B cell (primary cell): Measurements from ENCODE around the gene TOX2. TPM values are rescaled to one million over a fixed set of nuclear protein-coding genes. Genes with fewer than 3 reads are reported as not detected.

Experiments used
- ATAC-seq: fragments of 200-7000 bp; cut with Tn5 transposase; one replicate; pipeline ENCODE4 v1.10.0; 2021; ENCODE audit warnings: low read depth, mild to moderate bottlenecking, moderate number of reproducible peaks, moderate library complexity
- CTCF ChIA-PET: fragments of 350-600 bp; sonication (Branson Sonifier 250); formaldehyde crosslinking; loops from one replicate; lab custom pipeline; 2021; ENCODE audit warnings: antibody characterized with exemption, inconsistent platforms; lab: Charles Lee
- POLR2A ChIA-PET: fragments of 350-600 bp; sonication (Branson Sonifier 250); formaldehyde crosslinking; loops from one replicate; lab custom pipeline; 2021; ENCODE audit warnings: antibody characterized with exemption; lab: Charles Lee
- DNase-seq: peaks from one replicate; pipeline ENCODE4 v3.0.0; 2013
- H2AFZ ChIP-seq: 2 replicates; pipeline ENCODE4 v1.6.1; 2012; ENCODE audit warnings: mild to moderate bottlenecking, low read depth, low read length; ENCODE audit not compliant: insufficient read depth, poor library complexity, severe bottlenecking
- H3K27ac ChIP-seq, 2 donors: 1 replicate in 1 of 2; 2 replicates in 1 of 2; pipeline ENCODE4 v1.5.1; 2012 to 2013; ENCODE audit warnings: low read length in 2 of 2, mild to moderate bottlenecking in 2 of 2, moderate library complexity in 1 of 2
- H3K27me3 ChIP-seq, 4 experiments: fragments of 200-600 bp in 1 of 4; sonication (generic) in 1 of 4; replicated peaks in 1 of 4; 1 replicate in 2 of 4; 2 replicates in 2 of 4; pipeline versions ENCODE4 v1.6.1 to v1.7.0; 2013 to 2016; ENCODE audit warnings: low read length in 3 of 4, mild to moderate bottlenecking in 2 of 4, mixed read lengths in 1 of 4, moderate library complexity in 1 of 4; ENCODE audit not compliant: insufficient read depth in 4 of 4, control insufficient read depth in 3 of 4; ENCODE audit errors: control extremely low read depth in 1 of 4
- H3K36me3 ChIP-seq, 2 experiments: replicated peaks in 1 of 2; 1 replicate in 1 of 2; 2 replicates in 1 of 2; pipeline versions ENCODE4 v1.6.1 to v1.7.1; 2013; ENCODE audit warnings: low read length in 1 of 2; ENCODE audit not compliant: insufficient read depth in 2 of 2, control insufficient read depth in 1 of 2; ENCODE audit errors: control extremely low read depth in 1 of 2, extremely low read depth in 1 of 2
- H3K4me1 ChIP-seq, 2 donors: fragments of 200-600 bp in 1 of 2; sonication (generic) in 1 of 2; 1 replicate in 1 of 2; 2 replicates in 1 of 2; pipeline versions ENCODE4 v1.5.1 to v1.6.1; 2013 to 2017; ENCODE audit warnings: low read length in 2 of 2; ENCODE audit not compliant: control insufficient read depth in 2 of 2, insufficient read depth in 2 of 2
- H3K4me2 ChIP-seq: replicated peaks from 2 replicates; pipeline ENCODE3; 2012; ENCODE audit warnings: mild to moderate bottlenecking, low read depth, low read length; ENCODE audit not compliant: poor library complexity, severe bottlenecking
- H3K4me3 ChIP-seq, 5 experiments: fragments of 200-600 bp in 1 of 5; sonication (generic) in 1 of 5; 1 replicate in 3 of 5; 2 replicates in 2 of 5; pipeline versions ENCODE4 v1.5.1 to v1.7.0; 2011 to 2016; ENCODE audit warnings: low read length in 4 of 5, mild to moderate bottlenecking in 4 of 5, low read depth in 2 of 5, control low read depth in 1 of 5, moderate library complexity in 1 of 5; ENCODE audit not compliant: insufficient read depth in 1 of 5; ENCODE audit errors: control extremely low read depth in 1 of 5, extremely low read depth in 1 of 5
- H3K79me2 ChIP-seq: fragments of 200-600 bp; sonication (generic); one replicate; pipeline ENCODE4 v1.6.0; 2016; ENCODE audit warnings: low read length; ENCODE audit not compliant: control insufficient read depth, insufficient read depth
- H3K9ac ChIP-seq: fragments of 200-600 bp; sonication (generic); 2 replicates; pipeline ENCODE4 v1.6.1; 2017; ENCODE audit warnings: mild to moderate bottlenecking, low read length, moderate library complexity
- H3K9me3 ChIP-seq, 3 donors: one replicate each; pipeline versions ENCODE4 v1.6.1 to v1.7.1; 2013; ENCODE audit warnings: low read length in 2 of 3; ENCODE audit not compliant: control insufficient read depth in 2 of 3, insufficient read depth in 1 of 3; ENCODE audit errors: control extremely low read depth in 1 of 3
- H4K20me1 ChIP-seq: 2 replicates; pipeline ENCODE4 v1.6.0; 2012; ENCODE audit warnings: mild to moderate bottlenecking, low read length; ENCODE audit not compliant: insufficient read depth, control insufficient read depth, poor library complexity, severe bottlenecking
- H3K27ac Mint-ChIP-seq: one replicate; pipeline ENCODE4 v1.8.0; 2021; ENCODE audit warnings: mixed read lengths
- H3K27me3 Mint-ChIP-seq: one replicate; pipeline ENCODE4 v1.8.0; 2021; ENCODE audit warnings: mixed read lengths
- H3K4me1 Mint-ChIP-seq: one replicate; pipeline ENCODE4 v1.8.0; 2021; ENCODE audit warnings: mixed read lengths
- H3K4me3 Mint-ChIP-seq: one replicate; pipeline ENCODE4 v1.8.0; 2021; ENCODE audit warnings: mixed read lengths
- H3K9me3 Mint-ChIP-seq: one replicate; pipeline ENCODE4 v1.8.0; 2022; ENCODE audit warnings: mixed read lengths; ENCODE audit not compliant: insufficient read depth
- CTCF ChIP-seq: fragments of 200-600 bp; IDR thresholded peaks from one replicate; pipeline ENCODE4 v1.8.0; 2022; ENCODE audit warnings: antibody characterized with exemption, mild to moderate bottlenecking
- EZH2 ChIP-seq: IDR thresholded peaks from 2 replicates; pipeline ENCODE4 v1.6.1; 2012; ENCODE audit warnings: borderline replicate concordance, low read depth, mild to moderate bottlenecking, moderate library complexity, low read length; ENCODE audit not compliant: insufficient read depth, poor library complexity, severe bottlenecking
- WGBS: methylation state at CpG from one replicate; pipeline ENCODE4 v1.1.5; 2013; ENCODE audit warnings: missing lambda C conversion rate; ENCODE audit not compliant: insufficient coverage; 5-methylcytosine and 5-hydroxymethylcytosine counted together
- intact Hi-C: fragments of 100-400 bp; cut with micrococcal nuclease; formaldehyde crosslinking; loops from one replicate; pipeline ENCODE4 v1.10.0; 2022
- polyA plus RNA-seq: library from polyadenylated mRNA; depleted of rRNA; stranded (reverse); fragments of >200 nt; gene quantifications from 2 replicates; pipeline ENCODE4 v1.2.3, GENCODE V29; 2012
- total RNA-seq, 2 donors: library from RNA; stranded (reverse); fragments of 120-200 nt in 1 of 2; gene quantifications; 1 replicate in 1 of 2; 2 replicates in 1 of 2; pipeline versions ENCODE4 v1.2.3 to v1.2.4, GENCODE V29; 2013 to 2022

TOX2 gene
- total and polyA plus RNA-seq, 2 donors (not counting 1 experiment from before 2014, with no cell fraction given) = 1.2 to 4.1 TPM

DNA sequence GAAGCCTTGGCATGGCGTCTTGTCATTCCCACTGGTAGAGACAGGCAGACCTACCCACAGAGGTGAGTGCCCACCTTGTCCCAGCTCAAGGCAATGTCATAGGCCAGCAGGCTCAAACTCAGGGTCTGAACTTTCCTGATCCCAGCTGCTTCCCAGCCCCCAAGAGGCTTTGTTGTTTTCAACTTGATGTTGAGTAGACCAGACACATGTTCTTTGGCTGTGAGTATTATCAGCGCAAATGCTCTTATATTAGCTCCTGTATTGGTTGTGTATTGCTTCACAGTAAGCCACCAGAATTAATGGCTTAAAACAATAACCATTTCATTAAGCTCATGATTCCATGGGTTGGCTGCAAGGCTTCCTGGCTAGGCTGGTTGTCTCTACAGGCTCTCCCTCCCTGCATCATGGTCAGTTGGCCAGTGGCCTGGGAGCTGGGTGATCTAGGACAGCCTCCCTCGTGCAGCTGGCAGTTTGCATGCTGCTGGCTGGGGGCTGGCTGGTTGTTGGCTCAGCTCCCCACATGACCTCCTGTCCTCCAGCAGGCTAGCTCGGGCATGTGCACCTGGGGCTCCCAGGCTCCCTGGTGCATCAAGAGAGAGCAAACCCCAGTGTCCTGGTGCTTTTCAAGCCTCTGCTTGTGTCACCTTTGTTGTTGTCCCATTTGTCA, 21.6 kb downstream of the TOX2 start:
- H4K20me1 ChIP-seq = no peaks in the 10 kb centered on the region
- peaks cover 5% of the 10 kb centered on the region for H3K4me1 Mint-ChIP-seq
- H3K36me3 ChIP-seq = no peaks in the 10 kb centered on the region
- H3K4me3 Mint-ChIP-seq = no peak overlapping the region
- H3K27ac Mint-ChIP-seq = no peak overlapping the region
- H3K4me3 ChIP-seq = no peak overlapping the region
- TF ChIP-seq EZH2 = no peak
- no peak for TF ChIP-seq CTCF
- ChIA-PET POLR2A (interaction anchor here (0.7 kb wide), 1 partner anchor 10 kb away, joined by 4 read pairs; no protein-coding TSS in a partner anchor), CTCF (interaction anchor here (0.6 kb wide), 1 partner anchor 537 kb away, joined by 3 read pairs; no protein-coding TSS in a partner anchor)
- H3K27me3 Mint-ChIP-seq = peaks cover 11% of the 10 kb centered on the region
- no peak overlapping the region for H2AFZ ChIP-seq
- H3K9me3 Mint-ChIP-seq = peaks cover 2% of the 10 kb centered on the region
- intact Hi-C loops = no loop called here
- DNase-seq (no peak), ATAC-seq (no peak)
- WGBS = 86% methylated on average over 2 of the region's 4 CpGs
- H3K4me1 ChIP-seq = peaks cover 0 to 2% of the 10 kb centered on the region in 2 donors
- H3K79me2 ChIP-seq = no peaks in the 10 kb centered on the region
- H3K4me2 ChIP-seq = no peak overlapping the region
- H3K9ac ChIP-seq = no peak overlapping the region
- H3K9me3 ChIP-seq = peaks cover 0 to 9% (median 0%) of the 10 kb centered on the region in 3 donors
- H3K27ac ChIP-seq = no peak overlapping the region
- H3K27me3 ChIP-seq = peaks cover 0 to 2% (median 0%) of the 10 kb centered on the region in 4 experiments

DNA sequence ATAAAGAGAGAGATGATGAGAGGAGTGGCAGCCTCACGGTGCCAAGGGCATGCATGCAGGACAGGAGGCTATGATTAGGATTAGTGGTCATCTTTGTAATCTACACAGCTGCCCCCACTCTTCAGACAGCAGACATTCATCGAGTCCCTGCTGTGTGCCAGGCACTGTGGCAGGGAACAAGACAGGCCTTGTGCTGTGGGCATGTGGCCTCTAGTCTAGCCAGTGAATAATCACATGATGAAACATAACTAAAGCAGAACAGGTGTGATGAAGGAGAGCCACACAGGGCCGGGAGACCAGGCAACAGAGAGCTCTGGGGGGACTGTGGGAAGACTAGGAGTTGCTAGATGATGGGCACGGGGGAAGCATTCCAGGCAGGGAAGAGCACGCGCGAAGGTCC, 22.2 kb downstream of the TOX2 start:
- intact Hi-C loops = no loop called here
- H3K4me3 ChIP-seq = no peak overlapping the region
- WGBS = 94% methylated on average over 5 of the region's 7 CpGs
- H3K9ac ChIP-seq = no peak overlapping the region
- H3K9me3 ChIP-seq = peaks cover 0 to 5% (median 0%) of the 10 kb centered on the region in 3 donors
- ChIA-PET CTCF (no interaction called here), POLR2A (no interaction called here)
- no peak overlapping the region for H3K4me3 Mint-ChIP-seq
- no peaks in the 10 kb centered on the region for H3K79me2 ChIP-seq
- no peak for TF ChIP-seq CTCF
- no peak for TF ChIP-seq EZH2
- H3K27me3 ChIP-seq = peaks cover 0 to 2% (median 0%) of the 10 kb centered on the region in 4 experiments
- H3K4me1 ChIP-seq = peaks cover 4 to 8% of the 10 kb centered on the region in 2 donors
- H3K27ac ChIP-seq = no peak overlapping the region
- H3K27me3 Mint-ChIP-seq = peaks cover 6% of the 10 kb centered on the region
- peaks cover 2% of the 10 kb centered on the region for H3K9me3 Mint-ChIP-seq
- H3K36me3 ChIP-seq = no peaks in the 10 kb centered on the region
- no peak overlapping the region for H2AFZ ChIP-seq
- DNase-seq = no peak
- H3K27ac Mint-ChIP-seq = no peak overlapping the region
- no peak for ATAC-seq
- no peak overlapping the region for H3K4me2 ChIP-seq
- peaks cover 9% of the 10 kb centered on the region for H3K4me1 Mint-ChIP-seq
- no peaks in the 10 kb centered on the region for H4K20me1 ChIP-seq
